Measurements from ENCODE around the gene NR0B2.
A peak's percentile ranks its signal among the peaks of the same experiment; 100 is the strongest.

NR0B2 gene

DNA sequence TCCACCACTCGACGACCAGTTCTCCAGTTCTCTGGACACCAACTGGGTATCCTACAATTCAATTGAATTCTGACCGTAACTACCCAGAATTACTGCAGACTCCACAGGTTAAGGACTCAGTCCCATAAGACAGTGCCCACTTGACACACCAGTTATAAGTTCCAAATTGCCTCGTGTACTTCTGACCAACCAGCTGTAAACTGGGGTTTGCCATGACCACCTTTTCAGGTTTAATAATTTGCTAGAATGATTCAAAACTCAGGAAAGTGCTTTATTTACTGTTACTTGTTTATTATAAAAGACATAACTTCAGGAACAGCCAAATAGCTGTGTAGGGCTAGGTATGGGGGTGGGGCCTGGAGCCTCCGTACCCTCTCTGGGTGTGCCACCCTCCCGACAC, 23.0 kb upstream of the NR0B2 start:
- DNase-seq (ENCODE audit: low read depth) = no peak

DNA sequence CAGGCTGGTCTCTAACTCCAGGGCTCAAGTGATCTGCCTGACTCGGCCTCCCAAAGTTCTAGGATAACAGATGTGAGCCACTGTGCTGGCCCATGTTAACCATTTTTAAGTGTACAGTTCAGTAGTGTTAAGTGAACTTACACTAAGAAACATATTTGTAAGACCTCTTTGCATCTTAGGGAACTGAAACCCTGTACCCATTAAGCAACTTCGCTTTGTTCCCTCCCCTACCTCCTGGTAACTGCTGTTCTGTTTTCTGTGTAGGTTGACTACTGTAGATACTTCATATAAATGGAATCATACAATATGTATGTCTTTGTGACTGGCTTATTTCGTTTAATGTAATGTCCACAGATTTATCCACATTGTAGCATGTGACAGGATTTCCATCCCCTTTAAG, 18.8 kb upstream of the NR0B2 start:
- no peak for DNase-seq (ENCODE audit: low read depth)

DNA sequence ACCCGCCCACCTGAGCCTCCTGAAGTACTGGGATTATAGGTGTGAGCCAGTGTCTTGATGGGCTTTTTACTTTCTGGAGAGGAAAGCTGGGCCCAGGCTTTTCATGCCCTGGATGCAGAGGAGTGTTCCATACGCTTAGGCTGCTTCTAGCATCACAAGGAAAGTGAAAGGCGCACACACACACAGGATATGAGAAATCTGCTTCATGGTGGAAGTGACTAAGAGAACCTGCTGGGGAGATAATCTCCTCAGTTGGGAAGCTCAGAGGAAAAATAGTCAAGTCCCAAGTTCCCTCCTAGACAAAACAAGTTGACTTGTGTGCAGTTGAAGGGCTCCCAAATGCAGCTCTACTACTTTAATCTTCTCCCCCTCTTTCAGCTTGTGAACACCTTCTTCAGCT, 9.9 kb upstream of the NR0B2 start:
- no peak for DNase-seq (ENCODE audit: low read depth)

DNA sequence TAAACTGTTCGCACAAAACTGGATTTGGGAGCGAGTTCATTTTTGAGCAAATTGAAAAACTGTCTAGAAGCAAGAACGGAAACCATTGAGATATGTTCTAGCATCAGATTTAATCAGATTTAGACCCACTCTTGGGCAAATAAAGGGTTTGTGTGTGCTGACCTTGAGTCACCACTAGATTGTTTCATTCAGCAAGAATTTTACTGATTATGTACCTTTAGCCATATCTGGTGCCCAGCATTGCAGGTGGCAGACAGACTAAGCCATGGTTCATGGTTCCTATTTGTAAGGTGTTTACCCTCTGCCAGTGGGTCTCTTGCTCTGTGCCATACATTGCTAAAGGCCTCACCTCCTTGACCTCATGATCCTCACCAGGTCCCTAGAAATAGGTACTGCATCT, 9.1 kb upstream of the NR0B2 start:
- DNase-seq (ENCODE audit: low read depth) = no peak

DNA sequence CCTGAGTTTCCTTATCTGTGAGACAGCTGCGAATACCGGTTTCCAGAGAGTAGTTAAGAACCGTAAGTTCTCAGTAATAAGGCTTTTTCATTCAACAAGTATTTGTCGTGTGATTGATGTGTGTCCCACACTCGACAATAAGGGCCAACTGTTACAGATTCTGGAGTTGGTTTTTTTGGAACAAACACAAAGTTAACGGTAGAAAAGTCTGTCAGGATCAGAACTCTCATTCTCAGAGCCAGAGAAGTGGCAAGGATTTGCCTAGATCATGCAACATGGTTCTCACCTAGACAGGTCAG, 8.6 kb upstream of the NR0B2 start:
- no peak for DNase-seq (ENCODE audit: low read depth)

DNA sequence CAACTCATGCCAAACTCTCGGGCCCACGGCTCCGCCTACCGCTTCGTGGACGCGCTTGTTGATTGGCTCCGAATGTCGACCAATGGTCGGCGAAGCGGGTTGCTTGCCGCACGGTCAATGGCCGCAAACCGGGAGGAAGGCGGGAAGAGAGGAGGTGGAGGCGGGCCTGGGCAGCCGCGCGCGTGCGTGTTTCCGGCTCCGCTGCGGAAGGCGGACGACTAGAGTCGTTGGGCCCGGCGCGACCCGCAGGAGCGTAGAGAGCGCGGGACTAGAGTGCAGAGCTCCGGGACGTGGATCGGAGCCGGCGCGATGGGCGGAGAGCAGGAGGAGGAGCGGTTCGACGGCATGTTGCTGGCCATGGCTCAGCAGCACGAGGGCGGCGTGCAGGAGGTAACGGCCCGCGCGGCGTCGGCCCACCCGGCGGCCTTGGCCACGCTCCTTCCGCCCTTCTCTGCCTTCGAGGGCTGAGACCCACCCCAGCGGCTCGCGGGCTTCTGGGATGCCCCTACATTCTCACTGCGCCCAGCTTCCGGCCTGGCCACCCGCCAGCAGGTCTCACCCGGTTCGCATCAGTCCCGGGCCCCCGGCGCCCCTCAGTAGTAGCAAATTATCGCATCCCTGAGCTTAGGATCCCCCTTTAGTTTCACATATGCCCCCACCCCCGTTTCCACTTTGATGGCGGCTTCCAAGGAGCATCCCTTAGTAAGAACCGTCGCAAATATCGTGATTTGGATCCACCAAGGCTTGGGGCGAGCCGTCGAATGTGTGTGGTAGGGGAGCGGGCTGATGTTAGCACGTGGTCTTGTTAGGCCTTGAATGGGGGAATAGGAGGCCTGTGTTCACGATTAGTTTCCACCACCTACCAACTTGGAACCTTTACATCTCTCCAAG, 8.0 kb upstream of the NR0B2 start, which contains the start of gene NUDC:
Gene NUDC, plus strand, starts transcription at position 204 of the 891 bp plus-strand sequence. Its CDS starts 106 bp downstream, at position 310.
- DNase-seq (ENCODE audit: low read depth) = peak; percentile 94

DNA sequence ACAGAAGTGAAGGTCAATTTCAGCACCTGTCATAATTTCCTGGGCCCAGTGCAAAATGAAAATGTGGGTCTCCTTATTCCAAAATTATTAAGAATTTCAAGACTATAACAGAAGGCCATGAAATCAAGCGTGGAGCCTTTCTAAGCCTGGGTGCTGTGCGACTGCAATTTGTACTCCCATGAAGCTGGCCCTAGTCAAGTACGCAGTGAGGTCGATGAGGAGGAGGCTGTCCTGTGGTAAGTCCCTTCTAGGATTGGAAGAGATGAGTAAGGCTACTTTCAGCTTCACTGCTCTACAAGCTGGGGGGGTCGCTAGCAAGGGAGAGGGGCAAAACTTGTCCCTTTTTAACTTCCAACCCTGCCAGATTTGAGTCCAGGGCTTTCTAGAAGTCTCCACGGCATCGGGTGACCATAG, 7.4 kb upstream of the NR0B2 start:
- DNase-seq (ENCODE audit: low read depth) = no peak

DNA sequence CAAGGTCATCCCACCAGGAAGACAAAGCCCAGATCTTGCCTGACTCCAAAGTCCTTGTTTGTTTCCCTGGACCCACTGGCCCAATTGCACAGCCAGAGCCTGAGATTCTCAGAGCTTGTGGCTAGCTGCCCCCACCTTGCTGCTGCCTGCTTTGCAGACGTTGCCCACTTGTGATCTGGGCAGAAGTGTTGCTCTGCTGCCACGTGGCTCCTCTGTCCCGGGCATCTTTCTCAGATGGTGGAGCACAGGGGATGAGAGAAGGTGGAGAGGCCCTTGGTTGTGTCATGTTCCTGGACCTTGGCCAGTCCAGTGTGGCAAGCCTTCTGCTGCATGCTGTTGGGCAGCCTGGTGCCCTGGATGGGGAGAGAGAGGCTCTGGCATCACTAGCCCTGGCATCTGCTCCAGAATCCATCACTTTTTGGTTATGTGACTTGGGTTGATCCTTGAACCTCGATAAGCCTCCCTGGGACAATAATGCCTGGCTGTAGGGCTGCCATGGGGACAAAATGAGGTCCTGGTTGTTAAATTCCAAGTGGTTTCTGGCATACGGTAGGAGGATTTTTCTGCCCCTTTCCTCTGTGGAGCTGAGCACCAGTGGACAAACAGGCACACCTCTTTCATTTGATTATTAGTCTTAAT, 1.5 kb upstream of the NR0B2 start:
- DNase-seq (ENCODE audit: low read depth) = no peak

DNA sequence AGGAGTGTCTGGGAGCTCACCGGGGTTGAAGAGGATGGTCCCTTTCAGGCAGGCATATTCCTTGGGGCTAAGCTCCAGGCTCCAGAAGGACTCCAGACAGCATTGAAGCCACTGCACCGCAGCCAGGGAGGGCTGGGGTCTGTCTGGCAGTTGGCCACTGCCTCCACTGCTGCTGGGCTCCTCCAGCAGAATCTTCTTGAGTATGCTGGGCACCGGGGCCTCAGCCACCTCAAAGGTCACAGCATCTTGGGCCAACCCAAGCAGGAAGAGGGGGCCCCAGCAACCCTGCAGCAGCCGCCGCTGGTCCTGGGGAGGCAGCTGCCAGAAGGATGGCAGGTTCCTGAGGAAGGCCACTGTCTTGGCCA, 404 bp downstream of the NR0B2 start:
- no peak for DNase-seq (ENCODE audit: low read depth)

DNA sequence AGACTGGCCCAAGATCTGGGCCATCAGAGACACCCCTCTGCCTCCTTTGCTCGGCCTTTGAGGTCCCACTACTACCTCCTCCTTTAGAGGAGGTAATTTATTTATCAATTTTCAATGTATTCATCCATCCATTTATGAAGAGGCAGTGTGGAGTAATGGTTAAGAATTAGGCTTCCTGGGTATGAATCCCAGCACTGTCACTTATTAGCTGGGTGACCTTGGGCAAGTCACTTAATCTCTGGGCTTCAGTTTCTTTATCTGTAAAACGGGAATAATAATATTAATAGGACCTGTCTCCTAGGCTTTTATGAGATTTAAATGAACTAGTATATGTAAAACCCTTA, 1.7 kb downstream of the NR0B2 start:
- DNase-seq (ENCODE audit: low read depth) = no peak

DNA sequence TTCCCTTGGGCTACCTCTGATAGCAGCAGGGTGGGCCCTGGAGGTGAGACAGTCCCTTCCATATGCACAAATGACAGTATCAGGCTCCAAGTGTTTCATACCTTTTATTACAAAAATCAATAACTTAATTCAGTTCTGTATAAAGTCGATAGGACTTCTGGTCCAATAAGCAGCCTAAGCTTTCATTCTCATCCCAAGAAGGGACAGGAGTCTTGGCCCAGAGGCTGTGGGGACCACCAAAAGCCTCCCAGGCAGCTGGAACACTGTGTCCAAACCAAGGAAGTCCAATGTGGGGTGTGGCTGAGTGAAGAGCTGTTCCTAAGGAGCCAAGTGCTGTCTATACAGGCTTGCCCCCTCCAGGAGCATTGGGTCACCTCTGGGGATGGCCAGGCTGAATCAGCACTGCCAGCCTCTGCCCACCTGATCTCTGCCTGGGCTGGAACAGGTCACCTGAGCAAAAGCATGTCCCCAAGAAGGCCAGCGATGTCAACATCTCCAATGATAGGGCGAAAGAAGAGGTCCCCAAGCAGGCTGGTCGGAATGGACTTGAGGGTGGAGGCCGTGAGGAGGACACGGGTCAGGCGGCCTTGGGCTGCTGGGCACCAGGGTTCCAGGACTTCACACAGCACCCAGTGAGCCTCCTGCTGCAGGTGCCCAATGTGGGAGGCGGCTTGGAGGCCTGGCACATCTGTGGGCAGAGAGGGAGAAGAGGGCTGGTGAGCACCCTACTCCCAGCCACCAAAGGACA, 2.2 kb downstream of the NR0B2 start:
- no peak for DNase-seq (ENCODE audit: low read depth)

DNA sequence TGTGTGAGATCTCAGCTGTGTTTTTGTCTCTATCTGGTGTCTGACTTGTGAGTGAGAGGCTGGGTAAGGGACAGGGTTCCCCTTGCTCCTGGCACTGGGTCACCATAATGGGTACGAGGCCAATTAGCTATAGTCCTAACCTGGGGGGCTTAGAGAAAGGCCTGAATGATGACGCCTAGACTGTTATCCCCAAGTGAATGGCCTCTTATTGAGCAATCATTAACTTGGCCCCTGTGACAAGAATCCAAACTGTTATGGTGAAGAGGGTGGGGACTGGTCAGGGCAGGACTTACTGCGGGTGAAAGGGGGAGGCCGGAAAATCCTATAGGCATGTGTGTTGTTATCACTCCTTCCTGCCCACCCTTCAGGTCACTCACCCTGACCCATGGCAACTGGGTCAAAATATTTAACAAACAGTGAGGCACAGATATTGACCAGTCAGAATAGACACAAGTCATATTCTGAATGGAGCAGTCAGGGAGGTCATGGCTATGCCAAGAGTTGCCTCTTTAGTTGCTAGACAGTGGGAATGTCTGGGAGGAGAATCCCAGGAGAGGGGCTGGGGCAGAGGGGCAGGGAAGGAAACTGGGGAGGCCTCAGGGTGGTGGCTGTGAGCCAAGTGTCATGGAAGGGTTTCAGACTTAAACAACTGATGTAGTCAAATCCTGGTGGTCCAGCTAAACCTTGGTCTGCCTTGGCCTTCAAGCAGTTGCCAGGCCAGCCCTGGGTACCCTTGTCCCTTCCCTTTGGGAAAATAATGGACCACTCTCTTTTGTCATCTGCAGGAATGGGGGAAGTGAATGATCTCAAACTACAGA, 3.2 kb downstream of the NR0B2 start:
- no peak for DNase-seq (ENCODE audit: low read depth)

DNA sequence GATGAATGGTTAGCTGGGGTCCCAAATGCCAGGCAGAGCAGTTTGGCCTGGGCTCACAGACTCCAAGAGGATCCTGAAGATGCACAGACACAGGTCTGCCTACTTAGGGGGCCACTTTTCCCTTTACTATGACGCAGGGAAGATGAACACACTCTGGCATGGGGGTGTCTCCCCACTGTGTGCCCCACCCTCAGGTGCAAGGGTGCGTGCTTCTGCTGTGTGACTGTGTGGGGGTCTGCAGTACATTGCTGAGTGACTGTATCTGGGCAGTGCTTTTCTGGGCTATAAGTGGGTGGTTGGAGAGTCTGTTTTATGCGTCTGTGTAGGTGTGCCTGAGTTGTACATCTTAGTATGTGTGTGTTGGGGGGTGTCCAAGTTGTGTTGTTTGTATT, 3.8 kb downstream of the NR0B2 start:
- DNase-seq (ENCODE audit: low read depth) = no peak

DNA sequence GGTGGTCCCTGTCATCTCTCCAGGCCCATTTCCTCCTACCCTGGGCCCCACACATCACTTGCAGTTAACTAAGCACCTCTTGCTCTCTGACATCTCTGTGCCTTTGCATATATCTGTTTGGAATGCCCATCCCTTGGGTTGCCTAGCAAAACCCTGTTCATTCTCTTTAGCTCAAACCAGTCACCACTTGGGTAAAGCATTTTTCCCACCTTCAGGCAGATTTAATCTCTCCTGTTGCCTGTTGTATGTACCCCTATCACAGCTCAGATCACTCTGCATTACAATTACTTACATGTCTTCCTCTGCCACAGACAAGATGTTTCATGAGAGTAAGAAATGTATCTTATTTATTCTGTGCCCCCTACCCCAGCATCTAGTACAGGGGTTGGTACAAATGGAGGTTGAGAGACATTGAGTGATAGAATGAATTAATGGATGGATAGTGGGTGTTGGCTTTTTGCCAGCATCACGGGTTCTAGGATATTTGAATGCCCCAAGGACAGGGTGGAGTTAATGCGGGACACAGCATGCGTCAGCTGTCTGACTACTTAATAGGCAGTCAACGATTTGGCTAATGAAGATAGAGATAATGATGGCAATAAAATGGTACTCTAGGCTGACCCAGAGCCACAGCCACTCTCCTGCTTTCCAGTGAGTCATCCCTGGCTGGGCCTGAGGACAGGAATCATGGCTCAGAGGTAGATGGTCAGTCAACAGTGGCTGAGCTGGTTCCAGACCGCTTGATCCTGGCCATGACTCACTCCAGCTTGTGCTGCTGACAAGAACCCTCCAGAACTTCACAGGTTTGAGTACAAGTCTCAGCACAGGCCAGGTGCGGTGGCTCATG, 6.5 kb downstream of the NR0B2 start:
- DNase-seq (ENCODE audit: low read depth) = no peak

DNA sequence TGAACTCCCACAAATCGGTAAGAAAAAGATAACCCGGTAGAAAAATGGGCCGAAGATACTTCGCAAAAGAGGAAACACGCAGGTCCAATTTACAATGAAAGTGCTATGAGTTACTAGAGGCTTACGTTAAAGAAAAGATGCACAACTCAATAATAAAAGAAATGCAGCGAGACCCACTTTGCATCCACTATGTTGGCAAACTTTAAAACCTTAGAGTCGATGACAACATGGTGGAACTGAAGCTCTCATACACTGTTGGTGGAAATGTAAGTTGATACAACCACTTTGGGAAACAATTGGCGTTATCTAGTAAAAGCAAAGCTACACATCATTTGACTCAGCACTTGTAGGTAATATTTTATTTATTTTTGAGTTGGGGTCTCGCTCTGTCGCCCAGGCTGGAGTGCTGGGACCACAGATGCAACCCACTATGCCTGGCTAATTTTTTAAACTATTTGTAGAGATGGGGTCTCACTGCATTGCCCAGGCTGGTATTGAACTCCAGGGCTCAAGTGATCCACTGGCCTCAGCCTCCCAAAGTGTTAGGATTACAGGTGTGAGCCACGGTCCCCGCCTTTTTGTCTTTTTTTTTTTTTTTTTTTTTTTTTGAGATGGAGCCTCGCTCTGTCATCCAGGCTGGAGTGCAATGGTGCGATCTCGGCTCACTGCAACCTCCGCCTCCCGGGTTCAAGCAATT, 12.8 kb downstream of the NR0B2 start:
- DNase-seq (ENCODE audit: low read depth) = no peak

DNA sequence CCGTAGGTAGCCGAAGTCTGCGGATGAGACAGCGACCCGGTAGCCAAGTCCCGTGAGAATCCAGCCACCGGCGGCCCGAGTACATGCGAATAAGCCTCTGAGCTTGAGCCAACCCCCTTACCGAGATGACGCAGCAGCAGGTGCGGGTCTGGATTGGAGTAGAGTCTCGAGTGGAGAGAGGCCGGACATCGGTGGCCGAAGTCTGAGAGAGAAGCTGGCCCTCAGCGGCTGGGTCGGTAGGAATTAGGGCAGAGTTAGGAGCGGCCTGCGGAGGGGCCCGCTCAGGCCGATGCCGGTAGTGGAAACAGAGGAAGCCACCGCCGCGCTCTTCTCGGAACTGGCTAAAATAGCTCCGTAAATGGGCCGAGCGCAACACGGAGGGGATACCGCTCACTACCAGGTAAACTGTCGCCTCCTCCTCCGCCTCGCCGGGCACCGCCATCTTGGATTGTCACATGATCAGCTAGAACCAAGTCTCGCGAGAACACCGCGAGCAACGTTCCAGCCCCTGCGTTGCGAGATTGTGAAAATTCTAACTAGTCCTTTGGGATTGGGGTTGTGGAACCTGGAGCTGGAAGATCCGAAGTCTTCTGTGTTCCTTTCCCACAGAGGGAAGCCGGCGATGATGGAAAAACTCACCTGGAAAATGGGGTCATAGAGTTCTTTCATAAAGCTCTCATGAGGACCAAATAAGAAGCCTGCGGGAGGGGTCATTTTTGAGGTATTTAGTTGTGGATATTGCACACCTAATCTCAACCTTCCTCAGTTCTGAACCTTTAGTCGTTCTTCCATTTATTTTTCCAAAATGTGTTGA, 13.6 kb downstream of the NR0B2 start, which contains the start of gene GPATCH3:
Gene GPATCH3, minus strand, starts transcription at position 467 of the 814 bp plus-strand sequence. Its CDS starts 25 bp downstream, at position 442.
- DNase-seq (ENCODE audit: low read depth) = peak; percentile 76

DNA sequence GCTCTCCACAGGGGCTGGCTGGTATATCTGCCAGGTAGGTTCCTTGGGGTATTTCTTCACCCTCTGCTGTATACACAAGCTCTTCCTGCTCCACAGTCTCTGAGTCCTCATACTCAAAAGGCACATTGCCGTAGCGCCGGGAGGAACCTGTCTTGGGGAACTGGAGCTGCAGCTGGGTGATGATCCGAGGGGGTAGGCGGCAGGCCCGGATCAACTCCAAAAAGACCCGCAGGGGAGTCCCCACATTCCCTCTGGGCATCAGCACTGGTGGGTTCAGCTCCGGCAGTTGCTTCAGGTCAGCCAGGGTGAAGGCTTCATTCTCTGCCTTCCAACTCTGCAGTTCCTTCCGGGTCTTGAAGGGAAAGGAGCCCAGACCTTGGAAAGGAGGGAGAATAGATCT, 16.4 kb downstream of the NR0B2 start:
- no peak for DNase-seq (ENCODE audit: low read depth)

DNA sequence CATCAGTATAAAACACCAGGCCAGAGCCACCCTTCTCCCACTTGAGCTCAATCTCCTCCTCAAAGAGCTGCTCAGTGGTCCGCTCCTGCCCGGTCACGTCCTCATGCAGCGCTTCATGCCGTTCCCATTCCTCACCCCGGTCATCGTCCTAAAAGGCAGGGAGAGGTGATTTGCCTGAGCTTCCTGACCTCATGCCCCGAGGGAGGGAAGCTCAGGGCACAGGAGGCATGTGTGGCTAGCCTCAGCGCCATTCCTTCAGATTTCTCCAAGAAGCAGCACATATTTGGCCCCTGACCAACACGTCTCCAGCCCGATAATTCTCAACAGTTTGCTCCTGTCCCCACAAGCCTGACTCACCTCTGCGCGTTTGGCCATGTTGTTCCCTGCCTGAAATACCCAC, 19.5 kb downstream of the NR0B2 start:
- no peak for DNase-seq (ENCODE audit: low read depth)

DNA sequence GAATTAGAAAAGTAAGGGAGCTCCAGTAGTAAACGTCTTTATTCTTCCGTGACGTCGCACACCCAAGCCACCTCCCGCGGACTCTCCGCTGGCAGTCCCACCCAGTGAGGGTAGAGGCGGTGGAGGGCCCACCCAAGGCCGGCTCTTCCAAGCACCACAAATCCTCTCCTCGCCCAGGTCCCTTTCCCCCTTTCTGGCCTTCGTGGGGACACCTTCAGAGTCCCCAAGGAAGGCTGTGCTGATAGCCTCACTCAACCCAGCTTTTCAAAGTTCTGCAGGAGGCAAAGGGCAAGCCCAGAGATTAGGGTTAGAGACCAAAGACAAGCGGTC, 23.3 kb downstream of the NR0B2 start:
- DNase-seq (ENCODE audit: low read depth) = no peak

All from T-helper 22 cell (primary cell).